Suprapubic skin (tissue), 3 donors: Measurements from ENCODE around the gene LRRTM3.

ENCODE experiments used
- EP300 ChIP-seq: sonication (generic); formaldehyde crosslinking; IDR thresholded peaks from one replicate; pipeline ENCODE4 v1.6.1; 2017; ENCODE audit warnings: antibody characterized with exemption
- POLR2A ChIP-seq, 2 donors: fragments of 450-650 bp; IDR thresholded peaks; one replicate each; pipeline ENCODE4 v1.6.1; 2017; ENCODE audit warnings: antibody characterized with exemption in 2 of 2, mild to moderate bottlenecking in 2 of 2, moderate library complexity in 2 of 2
- TF ChIP-seq, protein P1 (sequence below), 2 donors: fragments of 200-600 bp in 1 of 2; fragments of 450-650 bp in 1 of 2; sonication (generic) in 1 of 2; IDR thresholded peaks; one replicate each; pipeline ENCODE4 v1.5.1; 2016 to 2019; ENCODE audit warnings: antibody characterized with exemption in 2 of 2, mild to moderate bottlenecking in 1 of 2, moderate library complexity in 1 of 2

- TF ChIP-seq, protein P1, sequence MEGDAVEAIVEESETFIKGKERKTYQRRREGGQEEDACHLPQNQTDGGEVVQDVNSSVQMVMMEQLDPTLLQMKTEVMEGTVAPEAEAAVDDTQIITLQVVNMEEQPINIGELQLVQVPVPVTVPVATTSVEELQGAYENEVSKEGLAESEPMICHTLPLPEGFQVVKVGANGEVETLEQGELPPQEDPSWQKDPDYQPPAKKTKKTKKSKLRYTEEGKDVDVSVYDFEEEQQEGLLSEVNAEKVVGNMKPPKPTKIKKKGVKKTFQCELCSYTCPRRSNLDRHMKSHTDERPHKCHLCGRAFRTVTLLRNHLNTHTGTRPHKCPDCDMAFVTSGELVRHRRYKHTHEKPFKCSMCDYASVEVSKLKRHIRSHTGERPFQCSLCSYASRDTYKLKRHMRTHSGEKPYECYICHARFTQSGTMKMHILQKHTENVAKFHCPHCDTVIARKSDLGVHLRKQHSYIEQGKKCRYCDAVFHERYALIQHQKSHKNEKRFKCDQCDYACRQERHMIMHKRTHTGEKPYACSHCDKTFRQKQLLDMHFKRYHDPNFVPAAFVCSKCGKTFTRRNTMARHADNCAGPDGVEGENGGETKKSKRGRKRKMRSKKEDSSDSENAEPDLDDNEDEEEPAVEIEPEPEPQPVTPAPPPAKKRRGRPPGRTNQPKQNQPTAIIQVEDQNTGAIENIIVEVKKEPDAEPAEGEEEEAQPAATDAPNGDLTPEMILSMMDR (IDR thresholded peaks at IDR 0.05) = no peak
- TF ChIP-seq POLR2A (IDR thresholded peaks at IDR 0.05) = no peak
- no peak for TF ChIP-seq EP300
Observed at GRCh38 chr10:67072654-67073053, 146.8 kb downstream of the LRRTM3 start.
